Measurements from ENCODE around the gene KNCN.

KNCN gene

GRCh38 chr1:46520063-46520911, 31.2 kb downstream of the KNCN start:
- Histone ChIP-seq H3K9ac (ENCODE audit: low read length) (no peak overlapping the region), H3K27ac (ENCODE audit: low read length) (no peak overlapping the region), H3K4me1 (ENCODE audit: low read length) (peaks cover 18% of the 10 kb centered on the region), H3K4me2 (ENCODE audit: low read length) (no peak overlapping the region), H3K36me3 (replicated peaks; ENCODE audit: low read depth, low read length) (no peaks in the 10 kb centered on the region), H3K9me3 (ENCODE audit: insufficient read depth, low read length) (no peaks in the 10 kb centered on the region), H3K4me3 (ENCODE audit: low read length) (no peak overlapping the region), H3K79me2 (ENCODE audit: low read length) (no peaks in the 10 kb centered on the region), H2AFZ (ENCODE audit: low read depth, low read length) (no peak overlapping the region), H3K27me3 (ENCODE audit: low read depth, low read length) (no peaks in the 10 kb centered on the region), H4K20me1 (ENCODE audit: insufficient read depth, low read length) (no peaks in the 10 kb centered on the region)
- TF ChIP-seq EZH2phosphoT487 (IDR thresholded peaks at IDR 0.05; ENCODE audit: low read depth) (no peak), CTCF (IDR thresholded peaks at IDR 0.05; ENCODE audit: low read depth, low read length) (no peak)

GRCh38 chr1:46519209-46519608, 32.2 kb downstream of the KNCN start:
- TF ChIP-seq EZH2phosphoT487 (IDR thresholded peaks at IDR 0.05; ENCODE audit: low read depth) = no peak
- no peak overlapping the region for H3K4me3 ChIP-seq (ENCODE audit: low read length)
- H3K9me3 ChIP-seq (ENCODE audit: insufficient read depth, low read length) = no peaks in the 10 kb centered on the region
- no peaks in the 10 kb centered on the region for H3K79me2 ChIP-seq (ENCODE audit: low read length)
- H3K9ac ChIP-seq (ENCODE audit: low read length) = no peak overlapping the region
- H3K36me3 ChIP-seq (replicated peaks; ENCODE audit: low read depth, low read length) = no peaks in the 10 kb centered on the region
- H3K27me3 ChIP-seq (ENCODE audit: low read depth, low read length) = no peaks in the 10 kb centered on the region
- peaks cover 18% of the 10 kb centered on the region for H3K4me1 ChIP-seq (ENCODE audit: low read length)
- no peak overlapping the region for H2AFZ ChIP-seq (ENCODE audit: low read depth, low read length)
- H3K27ac ChIP-seq (ENCODE audit: low read length) = no peak overlapping the region
- H3K4me2 ChIP-seq (ENCODE audit: low read length) = no peak overlapping the region
- H4K20me1 ChIP-seq (ENCODE audit: insufficient read depth, low read length) = no peaks in the 10 kb centered on the region

GRCh38 chr1:46517932-46518498, 33.4 kb downstream of the KNCN start:
- TF ChIP-seq CTCF (IDR thresholded peaks at IDR 0.05; ENCODE audit: low read depth, low read length) (no peak), EZH2phosphoT487 (IDR thresholded peaks at IDR 0.05; ENCODE audit: low read depth) (no peak)
- Histone ChIP-seq H2AFZ (ENCODE audit: low read depth, low read length) (no peak overlapping the region), H3K4me1 (ENCODE audit: low read length) (peaks cover 21% of the 10 kb centered on the region), H3K79me2 (ENCODE audit: low read length) (no peaks in the 10 kb centered on the region), H3K9me3 (ENCODE audit: insufficient read depth, low read length) (no peaks in the 10 kb centered on the region), H3K4me2 (ENCODE audit: low read length) (no peak overlapping the region), H3K27me3 (ENCODE audit: low read depth, low read length) (no peaks in the 10 kb centered on the region), H4K20me1 (ENCODE audit: insufficient read depth, low read length) (no peaks in the 10 kb centered on the region), H3K36me3 (replicated peaks; ENCODE audit: low read depth, low read length) (no peaks in the 10 kb centered on the region), H3K27ac (ENCODE audit: low read length) (no peak overlapping the region), H3K9ac (ENCODE audit: low read length) (no peak overlapping the region), H3K4me3 (ENCODE audit: low read length) (no peak overlapping the region)

- TF ChIP-seq EZH2phosphoT487 (IDR thresholded peaks at IDR 0.05; ENCODE audit: low read depth) (no peak), CTCF (IDR thresholded peaks at IDR 0.05; ENCODE audit: low read depth, low read length) (no peak)
- Histone ChIP-seq H3K4me2 (ENCODE audit: low read length) (no peak overlapping the region), H3K4me1 (ENCODE audit: low read length) (peaks cover 17% of the 10 kb centered on the region), H3K27me3 (ENCODE audit: low read depth, low read length) (no peaks in the 10 kb centered on the region), H3K36me3 (replicated peaks; ENCODE audit: low read depth, low read length) (no peaks in the 10 kb centered on the region), H3K9me3 (ENCODE audit: insufficient read depth, low read length) (no peaks in the 10 kb centered on the region), H3K79me2 (ENCODE audit: low read length) (no peaks in the 10 kb centered on the region), H2AFZ (ENCODE audit: low read depth, low read length) (no peak overlapping the region), H3K9ac (ENCODE audit: low read length) (no peak overlapping the region), H3K4me3 (ENCODE audit: low read length) (no peak overlapping the region), H3K27ac (ENCODE audit: low read length) (no peak overlapping the region), H4K20me1 (ENCODE audit: insufficient read depth, low read length) (no peaks in the 10 kb centered on the region)
Measured at GRCh38 chr1:46517010-46517600, 34.3 kb downstream of the KNCN start.
